B cell (primary cell): ENCODE data around the gene CD72. TPM values are rescaled to one million over a fixed set of nuclear protein-coding genes. Genes with fewer than 3 reads are reported as not detected.

Source experiments
- ATAC-seq: fragments of 200-7000 bp; cut with Tn5 transposase; one replicate; pipeline ENCODE4 v1.10.0; 2021; ENCODE audit warnings: low read depth, mild to moderate bottlenecking, moderate number of reproducible peaks, moderate library complexity
- CTCF ChIA-PET: fragments of 350-600 bp; sonication (Branson Sonifier 250); formaldehyde crosslinking; loops from one replicate; lab custom pipeline; 2021; ENCODE audit warnings: antibody characterized with exemption, inconsistent platforms; lab: Charles Lee
- POLR2A ChIA-PET: fragments of 350-600 bp; sonication (Branson Sonifier 250); formaldehyde crosslinking; loops from one replicate; lab custom pipeline; 2021; ENCODE audit warnings: antibody characterized with exemption; lab: Charles Lee
- DNase-seq: peaks from one replicate; pipeline ENCODE4 v3.0.0; 2013
- H2AFZ ChIP-seq: 2 replicates; pipeline ENCODE4 v1.6.1; 2012; ENCODE audit warnings: mild to moderate bottlenecking, low read depth, low read length; ENCODE audit not compliant: insufficient read depth, poor library complexity, severe bottlenecking
- H3K27ac ChIP-seq, 2 donors: 1 replicate in 1 of 2; 2 replicates in 1 of 2; pipeline ENCODE4 v1.5.1; 2012 to 2013; ENCODE audit warnings: low read length in 2 of 2, mild to moderate bottlenecking in 2 of 2, moderate library complexity in 1 of 2
- H3K27me3 ChIP-seq, 4 experiments: fragments of 200-600 bp in 1 of 4; sonication (generic) in 1 of 4; replicated peaks in 1 of 4; 1 replicate in 2 of 4; 2 replicates in 2 of 4; pipeline versions ENCODE4 v1.6.1 to v1.7.0; 2013 to 2016; ENCODE audit warnings: low read length in 3 of 4, mild to moderate bottlenecking in 2 of 4, mixed read lengths in 1 of 4, moderate library complexity in 1 of 4; ENCODE audit not compliant: insufficient read depth in 4 of 4, control insufficient read depth in 3 of 4; ENCODE audit errors: control extremely low read depth in 1 of 4
- H3K36me3 ChIP-seq, 2 experiments: replicated peaks in 1 of 2; 1 replicate in 1 of 2; 2 replicates in 1 of 2; pipeline versions ENCODE4 v1.6.1 to v1.7.1; 2013; ENCODE audit warnings: low read length in 1 of 2; ENCODE audit not compliant: insufficient read depth in 2 of 2, control insufficient read depth in 1 of 2; ENCODE audit errors: control extremely low read depth in 1 of 2, extremely low read depth in 1 of 2
- H3K4me1 ChIP-seq, 2 donors: fragments of 200-600 bp in 1 of 2; sonication (generic) in 1 of 2; 1 replicate in 1 of 2; 2 replicates in 1 of 2; pipeline versions ENCODE4 v1.5.1 to v1.6.1; 2013 to 2017; ENCODE audit warnings: low read length in 2 of 2; ENCODE audit not compliant: control insufficient read depth in 2 of 2, insufficient read depth in 2 of 2
- H3K4me2 ChIP-seq: replicated peaks from 2 replicates; pipeline ENCODE3; 2012; ENCODE audit warnings: mild to moderate bottlenecking, low read depth, low read length; ENCODE audit not compliant: poor library complexity, severe bottlenecking
- H3K4me3 ChIP-seq, 5 experiments: fragments of 200-600 bp in 1 of 5; sonication (generic) in 1 of 5; 1 replicate in 3 of 5; 2 replicates in 2 of 5; pipeline versions ENCODE4 v1.5.1 to v1.7.0; 2011 to 2016; ENCODE audit warnings: low read length in 4 of 5, mild to moderate bottlenecking in 4 of 5, low read depth in 2 of 5, control low read depth in 1 of 5, moderate library complexity in 1 of 5; ENCODE audit not compliant: insufficient read depth in 1 of 5; ENCODE audit errors: control extremely low read depth in 1 of 5, extremely low read depth in 1 of 5
- H3K79me2 ChIP-seq: fragments of 200-600 bp; sonication (generic); one replicate; pipeline ENCODE4 v1.6.0; 2016; ENCODE audit warnings: low read length; ENCODE audit not compliant: control insufficient read depth, insufficient read depth
- H3K9ac ChIP-seq: fragments of 200-600 bp; sonication (generic); 2 replicates; pipeline ENCODE4 v1.6.1; 2017; ENCODE audit warnings: mild to moderate bottlenecking, low read length, moderate library complexity
- H3K9me3 ChIP-seq, 3 donors: one replicate each; pipeline versions ENCODE4 v1.6.1 to v1.7.1; 2013; ENCODE audit warnings: low read length in 2 of 3; ENCODE audit not compliant: control insufficient read depth in 2 of 3, insufficient read depth in 1 of 3; ENCODE audit errors: control extremely low read depth in 1 of 3
- H4K20me1 ChIP-seq: 2 replicates; pipeline ENCODE4 v1.6.0; 2012; ENCODE audit warnings: mild to moderate bottlenecking, low read length; ENCODE audit not compliant: insufficient read depth, control insufficient read depth, poor library complexity, severe bottlenecking
- H3K27ac Mint-ChIP-seq: one replicate; pipeline ENCODE4 v1.8.0; 2021; ENCODE audit warnings: mixed read lengths
- H3K27me3 Mint-ChIP-seq: one replicate; pipeline ENCODE4 v1.8.0; 2021; ENCODE audit warnings: mixed read lengths
- H3K4me1 Mint-ChIP-seq: one replicate; pipeline ENCODE4 v1.8.0; 2021; ENCODE audit warnings: mixed read lengths
- H3K4me3 Mint-ChIP-seq: one replicate; pipeline ENCODE4 v1.8.0; 2021; ENCODE audit warnings: mixed read lengths
- H3K9me3 Mint-ChIP-seq: one replicate; pipeline ENCODE4 v1.8.0; 2022; ENCODE audit warnings: mixed read lengths; ENCODE audit not compliant: insufficient read depth
- EZH2 ChIP-seq: IDR thresholded peaks from 2 replicates; pipeline ENCODE4 v1.6.1; 2012; ENCODE audit warnings: borderline replicate concordance, low read depth, mild to moderate bottlenecking, moderate library complexity, low read length; ENCODE audit not compliant: insufficient read depth, poor library complexity, severe bottlenecking
- WGBS: methylation state at CpG from one replicate; pipeline ENCODE4 v1.1.5; 2013; ENCODE audit warnings: missing lambda C conversion rate; ENCODE audit not compliant: insufficient coverage; 5-methylcytosine and 5-hydroxymethylcytosine counted together
- intact Hi-C: fragments of 100-400 bp; cut with micrococcal nuclease; formaldehyde crosslinking; loops from one replicate; pipeline ENCODE4 v1.10.0; 2022
- polyA plus RNA-seq: library from polyadenylated mRNA; depleted of rRNA; stranded (reverse); fragments of >200 nt; gene quantifications from 2 replicates; pipeline ENCODE4 v1.2.3, GENCODE V29; 2012
- total RNA-seq, 2 donors: library from RNA; stranded (reverse); fragments of 120-200 nt in 1 of 2; gene quantifications; 1 replicate in 1 of 2; 2 replicates in 1 of 2; pipeline versions ENCODE4 v1.2.3 to v1.2.4, GENCODE V29; 2013 to 2022
- TF ChIP-seq, protein P1 (sequence below): fragments of 200-600 bp; IDR thresholded peaks from one replicate; pipeline ENCODE4 v1.8.0; 2022; ENCODE audit warnings: antibody characterized with exemption, mild to moderate bottlenecking

Gene CD72
- total and polyA plus RNA-seq, 2 donors (not counting 1 experiment from before 2014, with no cell fraction given) = 94.6 to 436 TPM

DNA sequence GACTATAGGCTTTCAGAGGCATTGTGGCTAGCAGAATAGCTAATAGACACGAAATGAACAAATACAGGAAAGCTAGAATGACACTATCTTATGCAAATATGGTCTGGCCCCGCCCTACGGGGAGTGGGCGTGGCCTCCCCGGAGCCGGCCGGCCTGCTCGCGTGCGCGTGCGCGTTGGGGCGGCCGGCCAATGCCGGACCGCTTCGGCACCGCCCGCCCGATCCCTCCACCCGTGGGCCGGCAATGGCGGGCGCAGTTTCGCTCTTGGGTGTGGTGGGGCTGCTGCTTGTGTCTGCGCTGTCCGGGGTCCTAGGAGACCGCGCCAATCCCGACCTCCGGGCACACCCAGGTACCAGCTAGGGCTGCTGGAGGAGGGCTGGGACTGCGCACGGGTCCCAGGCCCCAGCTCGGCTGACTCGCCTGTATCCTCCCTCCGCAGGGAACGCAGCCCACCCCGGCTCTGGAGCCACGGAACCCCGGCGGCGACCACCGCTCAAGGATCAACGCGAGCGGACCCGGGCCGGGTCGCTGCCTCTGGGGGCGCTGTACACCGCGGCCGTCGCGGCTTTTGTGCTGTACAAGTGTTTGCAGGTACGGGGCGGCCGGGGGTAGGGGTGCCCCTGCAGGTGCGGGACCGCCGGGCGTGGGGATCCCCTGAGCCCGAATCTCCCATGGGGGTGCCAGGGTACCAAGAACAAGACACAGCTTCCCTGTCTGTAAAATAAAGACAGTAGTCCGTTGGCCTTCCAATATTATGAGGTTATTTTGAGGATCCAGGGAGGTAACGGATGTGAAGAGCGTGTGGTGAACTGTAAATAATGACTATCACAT lies 40.1 kb upstream of the CD72 start, which contains the start of gene CCDC107:
Gene CCDC107 (plus strand): TSS at position 156 of the 831 bp plus-strand sequence. CDS start 88 bp downstream, at position 244.
- under 1% methylated on average over 63 of the region's 67 CpGs for WGBS
- Histone ChIP-seq H4K20me1 (no peaks in the 10 kb centered on the region), H3K27ac (peak within 1 kb of the TSS; percentile 99 to 100), H3K27me3 (no peaks in the 10 kb centered on the region), H3K4me1 (peaks cover 42 to 67% of the 10 kb centered on the region in 2 donors), H3K9me3 (peaks cover 0 to 3% (median 0%) of the 10 kb centered on the region in 3 donors), H3K4me3 (peak within 1 kb of the TSS; percentile 84 to 93 (median 87)), H3K79me2 (peaks cover 22% of the 10 kb centered on the region), H3K9ac (peak within 1 kb of the TSS; percentile 84), H3K36me3 (peaks cover 0 to 14% of the 10 kb centered on the region in 2 experiments), H3K4me2 (peak within 1 kb of the TSS; percentile 91), H2AFZ (peak within 1 kb of the TSS; percentile 86)
- H3K9me3 Mint-ChIP-seq = no peaks in the 10 kb centered on the region
- ATAC-seq (peak; percentile 69), DNase-seq (peak; percentile 94)
- intact Hi-C loops = loop anchor here (1.0 to 5.0 kb wide), 9 partner anchors 12 to 541 kb away; partner anchors contain the start of genes ATOSB, CREB3, FAM221B and TLN1
- no peaks in the 10 kb centered on the region for H3K27me3 Mint-ChIP-seq
- ChIA-PET POLR2A (interaction anchor here (0.6 to 4.6 kb wide), 20 partner anchors 9 to 579 kb away, joined by 3 to 62 read pairs (median 6); partner anchors contain the start of genes CD72, CREB3, FANCG and GBA2), CTCF (interaction anchor here (0.6 to 15.0 kb wide), 30 partner anchors 9 to 224 kb away, joined by 3 to 268 read pairs (median 6); partner anchors contain the start of genes CA9, CD72, CREB3 and HINT2)
- H3K4me3 Mint-ChIP-seq = peak within 1 kb of the TSS; percentile 94
- H3K4me1 Mint-ChIP-seq = peaks cover 74% of the 10 kb centered on the region
- H3K27ac Mint-ChIP-seq = peak within 1 kb of the TSS; percentile 97
- TF ChIP-seq, protein P1, sequence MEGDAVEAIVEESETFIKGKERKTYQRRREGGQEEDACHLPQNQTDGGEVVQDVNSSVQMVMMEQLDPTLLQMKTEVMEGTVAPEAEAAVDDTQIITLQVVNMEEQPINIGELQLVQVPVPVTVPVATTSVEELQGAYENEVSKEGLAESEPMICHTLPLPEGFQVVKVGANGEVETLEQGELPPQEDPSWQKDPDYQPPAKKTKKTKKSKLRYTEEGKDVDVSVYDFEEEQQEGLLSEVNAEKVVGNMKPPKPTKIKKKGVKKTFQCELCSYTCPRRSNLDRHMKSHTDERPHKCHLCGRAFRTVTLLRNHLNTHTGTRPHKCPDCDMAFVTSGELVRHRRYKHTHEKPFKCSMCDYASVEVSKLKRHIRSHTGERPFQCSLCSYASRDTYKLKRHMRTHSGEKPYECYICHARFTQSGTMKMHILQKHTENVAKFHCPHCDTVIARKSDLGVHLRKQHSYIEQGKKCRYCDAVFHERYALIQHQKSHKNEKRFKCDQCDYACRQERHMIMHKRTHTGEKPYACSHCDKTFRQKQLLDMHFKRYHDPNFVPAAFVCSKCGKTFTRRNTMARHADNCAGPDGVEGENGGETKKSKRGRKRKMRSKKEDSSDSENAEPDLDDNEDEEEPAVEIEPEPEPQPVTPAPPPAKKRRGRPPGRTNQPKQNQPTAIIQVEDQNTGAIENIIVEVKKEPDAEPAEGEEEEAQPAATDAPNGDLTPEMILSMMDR = peak; percentile 95
- TF ChIP-seq EZH2 = no peak
